NCI-H1694 treated with DMSO at 0.1 percent for 48 hours (cell line): Measurements from ENCODE around the gene TCP11L1.
A peak's percentile ranks its signal among the peaks of the same experiment; 100 is the strongest.
"Not testable (repeated sequence)": the region's sequence is repeated elsewhere in the genome, so short reads cannot be mapped to it uniquely, and the experiment has no call there.

Experiments used
- DNase-seq: peaks from one replicate; lab custom pipeline; 2025; lab: John Stamatoyannopoulos, UW

The TCP11L1 gene

GRCh38 chr11:33065445-33066178, 26.2 kb downstream of the TCP11L1 start:
- peak; percentile 46 for DNase-seq

GRCh38 chr11:33067294-33067693, 27.9 kb downstream of the TCP11L1 start:
- no peak for DNase-seq

- no peak for DNase-seq
These were observed 29.4 kb downstream of the TCP11L1 start for GRCh38 chr11:33068611-33069340.

DNA sequence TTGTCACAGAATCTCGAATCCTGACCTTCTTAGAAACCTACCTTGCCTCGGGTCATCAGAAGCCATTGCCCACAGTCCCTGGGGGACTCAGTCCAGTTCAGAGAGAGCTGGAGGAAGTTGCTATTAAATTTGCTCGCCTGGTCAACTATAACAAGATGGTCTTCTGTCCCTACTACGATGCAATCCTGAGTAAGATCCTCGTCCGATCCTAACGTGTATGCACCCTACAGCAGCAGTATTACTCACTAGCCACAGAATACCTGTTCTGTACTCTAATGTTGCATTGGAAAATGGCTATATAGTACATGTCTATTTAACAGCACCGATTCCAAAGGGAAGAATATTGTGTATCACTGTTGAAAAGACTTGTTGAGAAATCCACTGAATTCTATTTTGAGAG, 33.1 kb downstream of the TCP11L1 start:
- DNase-seq, result no peak

GRCh38 chr11:33083918-33084317, 44.5 kb downstream of the TCP11L1 start:
- no peak for DNase-seq

- DNase-seq, result no peak
These were observed 46.6 kb downstream of the TCP11L1 start for GRCh38 chr11:33086017-33086416.

GRCh38 chr11:33089776-33090175, 50.4 kb downstream of the TCP11L1 start:
- no peak for DNase-seq

GRCh38 chr11:33094157-33094556, 54.8 kb downstream of the TCP11L1 start:
- no peak for DNase-seq

DNA sequence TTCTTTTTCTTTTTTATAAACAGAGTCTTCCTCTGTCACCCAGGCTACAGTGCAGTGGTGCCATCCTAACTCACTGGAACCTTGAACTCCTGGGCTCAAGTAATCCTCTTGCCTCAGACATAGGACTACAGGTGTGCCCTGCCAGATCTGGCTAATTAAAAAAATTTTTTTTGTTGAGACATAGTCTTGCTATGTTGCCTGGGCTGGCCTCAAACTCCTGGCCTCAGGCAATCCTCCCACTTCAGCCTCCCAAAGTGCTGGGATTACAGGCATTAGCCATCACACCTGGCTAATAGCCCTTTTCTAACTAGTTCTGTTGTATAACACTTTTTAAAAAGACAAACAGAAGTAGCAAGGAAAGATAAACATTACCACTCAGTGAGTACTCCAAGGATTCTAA, 64.5 kb downstream of the TCP11L1 start:
- DNase-seq, result no peak

DNA sequence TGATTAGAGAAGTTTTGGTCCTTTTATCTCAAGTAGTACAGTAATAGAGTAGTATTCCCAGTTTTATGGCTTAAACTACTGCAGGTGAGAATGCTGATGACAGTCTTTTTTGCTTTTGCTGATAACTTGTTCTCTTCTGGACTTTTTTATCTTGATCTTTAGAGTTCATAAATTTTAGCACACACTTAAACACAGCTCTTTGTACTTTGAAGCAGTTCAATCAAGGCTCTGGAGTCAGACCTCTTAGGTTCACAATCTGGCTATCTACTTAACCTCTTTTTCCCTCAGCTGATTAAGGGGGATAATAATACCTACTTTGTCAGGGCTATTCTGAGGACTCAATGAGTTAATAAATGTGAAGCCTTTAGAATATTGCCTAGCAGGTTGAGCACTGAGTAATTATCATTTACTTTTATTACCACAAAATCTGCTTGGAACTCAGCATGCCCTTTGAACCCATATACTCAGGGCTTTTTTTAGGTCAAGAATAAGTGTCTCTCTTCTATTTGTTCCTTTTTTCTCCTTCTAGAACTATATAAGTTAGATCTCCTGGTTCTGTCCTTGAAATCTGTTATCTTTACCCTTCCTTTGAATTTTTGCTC, 70.0 kb downstream of the TCP11L1 start:
- DNase-seq, result no peak

GRCh38 chr11:33110083-33110482, 70.7 kb downstream of the TCP11L1 start:
- no peak for DNase-seq

DNA sequence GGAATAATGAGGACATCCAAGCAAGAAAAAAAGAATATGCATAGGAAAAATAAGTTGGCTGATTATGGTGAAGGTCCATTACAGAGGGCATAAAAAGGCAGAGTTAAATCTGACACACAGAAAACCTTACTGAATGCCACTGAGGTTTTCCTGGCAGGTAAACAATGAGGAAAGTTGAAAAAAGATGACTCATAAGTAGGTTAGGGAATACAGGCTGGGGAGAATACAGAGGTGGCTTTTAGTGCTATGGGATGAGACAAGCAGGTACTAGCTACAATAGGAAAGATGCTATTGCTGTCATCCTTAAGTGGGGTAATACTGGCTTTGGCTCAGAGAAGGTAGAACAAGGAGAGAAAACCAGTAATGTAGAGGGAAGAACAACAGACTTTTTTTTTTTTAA, 77.2 kb downstream of the TCP11L1 start:
- no peak for DNase-seq

DNA sequence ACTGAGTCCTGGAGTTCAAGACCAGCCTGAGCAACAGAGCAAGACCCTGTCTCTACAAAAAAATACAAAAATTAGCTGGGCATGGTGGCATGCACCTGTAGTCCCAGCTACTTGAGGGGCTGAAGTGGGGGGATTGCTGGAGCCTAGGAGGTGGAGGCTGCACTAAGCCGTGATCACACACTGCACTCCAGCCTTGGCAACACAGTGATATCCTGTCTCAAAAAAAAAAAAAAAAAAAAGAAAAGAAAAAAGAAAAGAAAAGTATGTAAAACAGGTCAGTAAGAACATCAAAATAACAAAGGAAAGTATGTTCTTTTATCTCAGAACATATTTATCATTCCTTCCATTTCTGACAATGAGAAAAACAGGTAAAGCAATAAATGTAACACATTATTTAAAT, 83.3 kb downstream of the TCP11L1 start:
- not testable (repeated sequence) for DNase-seq
